Panc1 (cell line): ENCODE results near the gene CCDC195. TPM values are rescaled to one million over a fixed set of nuclear protein-coding genes. Genes with fewer than 3 reads are reported as not detected.
A peak's percentile ranks its signal among the peaks of the same experiment; 100 is the strongest.

Experiments used
- ATAC-seq: fragments of 200-7000 bp; cut with Tn5 transposase; 2 replicates; pipeline ENCODE4 v1.9.1; 2020; ENCODE audit warnings: mild to moderate bottlenecking, moderate library complexity
- BruUV-seq: library from RNA; stranded (reverse); fragments of 400-500 nt; replicated peaks from 2 replicates; lab custom pipeline; 2021; lab: Mats Ljungman, UMichigan
- CTCF ChIA-PET: fragments of 300-600 bp; sonication (Branson Sonifier 250); formaldehyde crosslinking; loops from one replicate; lab custom pipeline; 2022; ENCODE audit warnings: antibody characterized with exemption; lab: Charles Lee
- POLR2A ChIA-PET: fragments of 300-600 bp; sonication (Branson Sonifier 250); formaldehyde crosslinking; loops from one replicate; lab custom pipeline; 2022; ENCODE audit warnings: antibody characterized with exemption; lab: Charles Lee
- DNase-seq: peaks from one replicate; pipeline ENCODE4 v3.0.0-alpha.2; 2010; ENCODE audit warnings: low read depth, low spot score
- H3K27ac ChIP-seq: 2 replicates; pipeline ENCODE4 v1.5.1; 2011; ENCODE audit warnings: mild to moderate bottlenecking, low read length, inconsistent platforms
- H3K27me3 ChIP-seq: fragments of 200-500 bp; sonication (Bioruptor generic); 2 replicates; pipeline ENCODE4 v1.6.0; 2014; ENCODE audit warnings: low read length, inconsistent platforms; ENCODE audit not compliant: control insufficient read depth, insufficient read depth
- H3K36me3 ChIP-seq: fragments of 200-500 bp; sonication (Bioruptor generic); 2 replicates; pipeline ENCODE4 v1.5.1; 2014; ENCODE audit warnings: inconsistent platforms, mild to moderate bottlenecking, low read length, moderate library complexity; ENCODE audit not compliant: control insufficient read depth, insufficient read depth
- H3K4me1 ChIP-seq: 2 replicates; pipeline ENCODE4 v1.5.1; 2011; ENCODE audit warnings: inconsistent platforms, mild to moderate bottlenecking, low read length, moderate library complexity; ENCODE audit not compliant: control insufficient read depth, insufficient read depth
- H3K4me3 ChIP-seq, 2 experiments: 2 replicates each; pipeline ENCODE4 v1.5.1; 2011 to 2012; ENCODE audit warnings: low read depth in 2 of 2, low read length in 2 of 2, mild to moderate bottlenecking in 2 of 2, inconsistent platforms in 1 of 2, moderate library complexity in 1 of 2
- H3K9me3 ChIP-seq: fragments of 200-500 bp; sonication (Bioruptor generic); 2 replicates; pipeline ENCODE4 v1.5.1; 2014; ENCODE audit warnings: low read depth, mild to moderate bottlenecking, inconsistent platforms, low read length, moderate library complexity; ENCODE audit not compliant: control insufficient read depth, insufficient read depth
- CTCF ChIP-seq: fragments of 450-650 bp; IDR thresholded peaks from 2 replicates; pipeline ENCODE4 v1.5.1; 2017; ENCODE audit warnings: mild to moderate bottlenecking
- POLR2AphosphoS5 ChIP-seq: IDR thresholded peaks from 2 replicates; pipeline ENCODE4 v1.6.1; 2012; ENCODE audit warnings: mild to moderate bottlenecking, low read depth, low read length, moderate library complexity
- SIN3A ChIP-seq: IDR thresholded peaks from 2 replicates; pipeline ENCODE4 v1.6.1; 2012; ENCODE audit warnings: low read depth, mild to moderate bottlenecking, low read length, moderate library complexity, borderline replicate concordance; ENCODE audit not compliant: insufficient read depth
- TCF7L2 ChIP-seq: IDR thresholded peaks from 2 replicates; pipeline ENCODE4 v1.6.1; 2011; ENCODE audit warnings: mild to moderate bottlenecking, low read depth, low read length, inconsistent platforms
- in situ Hi-C: cut with HindIII; loops from 2 replicates; pipeline ENCODE4 v1.10.0; 2016; ENCODE audit warnings: low sequenced_read_pairs, low pct_unique_long_range_greater_than_20kb
- intact Hi-C: fragments of 100-400 bp; cut with micrococcal nuclease; formaldehyde crosslinking; loops from one replicate; pipeline ENCODE4 v1.10.0; 2022; ENCODE audit not compliant: unreplicated experiment
- total RNA-seq: library from RNA; stranded (reverse); gene quantifications from one replicate; pipeline ENCODE4 v1.2.1, GENCODE V29; 2021; ENCODE audit not compliant: unreplicated experiment
- TF ChIP-seq, protein P1 (sequence below), 2 experiments: IDR thresholded peaks; 2 replicates each; pipeline ENCODE4 v1.6.1; 2011 to 2012; ENCODE audit warnings: low read depth in 2 of 2, control low read depth in 1 of 2, low read length in 1 of 2, mild to moderate bottlenecking in 1 of 2, moderate library complexity in 1 of 2; ENCODE audit not compliant: insufficient read depth in 1 of 2

The CCDC195 gene
- total RNA-seq, 1 experiment from 2014 or later = not detected

- intact Hi-C loops (no loop called here), in situ Hi-C loops (no loop called here)
- TF ChIP-seq CTCF (no peak), SIN3A (no peak), POLR2AphosphoS5 (no peak), TCF7L2 (no peak)
- TF ChIP-seq, protein P1, sequence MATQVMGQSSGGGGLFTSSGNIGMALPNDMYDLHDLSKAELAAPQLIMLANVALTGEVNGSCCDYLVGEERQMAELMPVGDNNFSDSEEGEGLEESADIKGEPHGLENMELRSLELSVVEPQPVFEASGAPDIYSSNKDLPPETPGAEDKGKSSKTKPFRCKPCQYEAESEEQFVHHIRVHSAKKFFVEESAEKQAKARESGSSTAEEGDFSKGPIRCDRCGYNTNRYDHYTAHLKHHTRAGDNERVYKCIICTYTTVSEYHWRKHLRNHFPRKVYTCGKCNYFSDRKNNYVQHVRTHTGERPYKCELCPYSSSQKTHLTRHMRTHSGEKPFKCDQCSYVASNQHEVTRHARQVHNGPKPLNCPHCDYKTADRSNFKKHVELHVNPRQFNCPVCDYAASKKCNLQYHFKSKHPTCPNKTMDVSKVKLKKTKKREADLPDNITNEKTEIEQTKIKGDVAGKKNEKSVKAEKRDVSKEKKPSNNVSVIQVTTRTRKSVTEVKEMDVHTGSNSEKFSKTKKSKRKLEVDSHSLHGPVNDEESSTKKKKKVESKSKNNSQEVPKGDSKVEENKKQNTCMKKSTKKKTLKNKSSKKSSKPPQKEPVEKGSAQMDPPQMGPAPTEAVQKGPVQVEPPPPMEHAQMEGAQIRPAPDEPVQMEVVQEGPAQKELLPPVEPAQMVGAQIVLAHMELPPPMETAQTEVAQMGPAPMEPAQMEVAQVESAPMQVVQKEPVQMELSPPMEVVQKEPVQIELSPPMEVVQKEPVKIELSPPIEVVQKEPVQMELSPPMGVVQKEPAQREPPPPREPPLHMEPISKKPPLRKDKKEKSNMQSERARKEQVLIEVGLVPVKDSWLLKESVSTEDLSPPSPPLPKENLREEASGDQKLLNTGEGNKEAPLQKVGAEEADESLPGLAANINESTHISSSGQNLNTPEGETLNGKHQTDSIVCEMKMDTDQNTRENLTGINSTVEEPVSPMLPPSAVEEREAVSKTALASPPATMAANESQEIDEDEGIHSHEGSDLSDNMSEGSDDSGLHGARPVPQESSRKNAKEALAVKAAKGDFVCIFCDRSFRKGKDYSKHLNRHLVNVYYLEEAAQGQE (IDR thresholded peaks at IDR 0.05; ENCODE audit: insufficient read depth in 1 of 2, low read depth in 2 of 2, low read length in 1 of 2) = no peak
- H3K27me3 ChIP-seq = no peaks in the 10 kb centered on the region
- ChIA-PET CTCF (no interaction called here), POLR2A (no interaction called here)
- no peaks in the 10 kb centered on the region for H3K9me3 ChIP-seq
- BruUV-seq = no TSS peak
- no peak for DNase-seq
- no peaks in the 10 kb centered on the region for H3K4me1 ChIP-seq
- ATAC-seq = no peak
- no peaks in the 10 kb centered on the region for H3K36me3 ChIP-seq
- H3K4me3 ChIP-seq = no peak overlapping the region
- H3K27ac ChIP-seq = no peak overlapping the region
Observed at GRCh38 chr2:224751996-224752698, 36.0 kb upstream of the CCDC195 start.

- CTCF ChIA-PET = no interaction called here
- ATAC-seq = no peak
- POLR2A ChIA-PET = no interaction called here
- TF ChIP-seq TCF7L2 = no peak
- no peak for TF ChIP-seq POLR2AphosphoS5
- no peak for TF ChIP-seq SIN3A
- peak; percentile 38 for TF ChIP-seq CTCF
- TF ChIP-seq, protein P1 (IDR thresholded peaks at IDR 0.05; ENCODE audit: insufficient read depth in 1 of 2, low read depth in 2 of 2, low read length in 1 of 2) = no peak
- BruUV-seq = no TSS peak
- no peaks in the 10 kb centered on the region for H3K4me1 ChIP-seq
- no peak overlapping the region for H3K4me3 ChIP-seq
- in situ Hi-C loops = no loop called here
- DNase-seq = no peak
- H3K36me3 ChIP-seq = no peaks in the 10 kb centered on the region
- H3K9me3 ChIP-seq = no peaks in the 10 kb centered on the region
- intact Hi-C loops = no loop called here
- no peak overlapping the region for H3K27ac ChIP-seq
- no peaks in the 10 kb centered on the region for H3K27me3 ChIP-seq
Observed at GRCh38 chr2:224749136-224749535, 33.0 kb upstream of the CCDC195 start.
